GM23338 (cell line): ENCODE measurements around the gene SNTG2. TPM values are rescaled to one million over a fixed set of nuclear protein-coding genes. Genes with fewer than 3 reads are reported as not detected.

Experiments
- ATAC-seq: fragments of 200-7000 bp; cut with Tn5 transposase; 3 replicates; pipeline ENCODE4 v1.9.1; 2020
- DNase-seq: peaks from one replicate; pipeline ENCODE4 v3.0.0-alpha.2; 2015; ENCODE audit warnings: low spot score
- H2AFZ ChIP-seq: fragments of 200-600 bp; sonication (generic); 2 replicates; pipeline ENCODE4 v1.8.0; 2016; ENCODE audit warnings: antibody characterized with exemption, mild to moderate bottlenecking, moderate library complexity
- H3F3A ChIP-seq: fragments of 200-600 bp; sonication (generic); replicated peaks from 2 replicates; pipeline ENCODE4 v1.8.0; 2017; ENCODE audit warnings: antibody characterized with exemption, mixed run types, low read depth
- H3K27ac ChIP-seq: fragments of 200-600 bp; sonication (generic); 2 replicates; pipeline ENCODE4 v1.6.1; 2016; ENCODE audit warnings: low read depth
- H3K27me3 ChIP-seq: fragments of 200-600 bp; sonication (generic); 2 replicates; pipeline ENCODE4 v1.8.0; 2016; ENCODE audit warnings: mild to moderate bottlenecking, mixed run types, moderate library complexity; ENCODE audit not compliant: insufficient read depth
- H3K36me3 ChIP-seq: fragments of 200-600 bp; sonication (generic); 2 replicates; pipeline ENCODE4 v1.8.0; 2016; ENCODE audit warnings: mild to moderate bottlenecking; ENCODE audit not compliant: insufficient read depth
- H3K4me1 ChIP-seq: fragments of 200-600 bp; sonication (generic); 2 replicates; pipeline ENCODE4 v1.8.0; 2016; ENCODE audit warnings: mild to moderate bottlenecking, moderate library complexity; ENCODE audit not compliant: insufficient read depth
- H3K4me2 ChIP-seq: fragments of 200-600 bp; sonication (generic); 2 replicates; pipeline ENCODE4 v1.7.1; 2017; ENCODE audit warnings: mixed run types
- H3K4me3 ChIP-seq: fragments of 200-600 bp; sonication (generic); 2 replicates; pipeline ENCODE4 v1.6.1; 2016; ENCODE audit warnings: mixed run types
- H3K79me2 ChIP-seq: fragments of 200-600 bp; sonication (generic); replicated peaks from 2 replicates; pipeline ENCODE4 v1.8.0; 2017; ENCODE audit warnings: mild to moderate bottlenecking; ENCODE audit not compliant: insufficient read depth
- H3K9me2 ChIP-seq: fragments of 200-600 bp; sonication (generic); 2 replicates; pipeline ENCODE4 v1.8.0; 2017; ENCODE audit not compliant: insufficient read depth
- H4K20me1 ChIP-seq: fragments of 200-600 bp; sonication (generic); replicated peaks from 2 replicates; pipeline ENCODE4 v1.8.0; 2017; ENCODE audit warnings: mild to moderate bottlenecking; ENCODE audit not compliant: insufficient read depth
- H3K27ac Mint-ChIP-seq: 2 replicates; pipeline ENCODE4 v1.8.0; 2020; ENCODE audit warnings: inconsistent platforms, mild to moderate bottlenecking, moderate library complexity, mixed read lengths
- H3K27me3 Mint-ChIP-seq: 3 replicates; pipeline ENCODE4 v1.8.0; 2022; ENCODE audit warnings: low read depth, mild to moderate bottlenecking, moderate library complexity, mixed read lengths, inconsistent platforms; ENCODE audit not compliant: insufficient read depth, poor library complexity
- H3K36me3 Mint-ChIP-seq: 3 replicates; pipeline ENCODE4 v1.8.0; 2021; ENCODE audit warnings: low read depth, mild to moderate bottlenecking, inconsistent platforms, moderate library complexity, mixed read lengths
- H3K4me1 Mint-ChIP-seq: 3 replicates; pipeline ENCODE4 v1.8.0; 2020; ENCODE audit warnings: mild to moderate bottlenecking, inconsistent platforms, mixed read lengths
- H3K4me3 Mint-ChIP-seq: 3 replicates; pipeline ENCODE4 v1.8.0; 2021; ENCODE audit warnings: moderate library complexity, mild to moderate bottlenecking, inconsistent platforms, mixed read lengths
- H3K9me3 Mint-ChIP-seq: 3 replicates; pipeline ENCODE4 v1.8.0; 2020; ENCODE audit warnings: moderate library complexity, mild to moderate bottlenecking, inconsistent platforms, mixed read lengths
- CREB1 ChIP-seq: fragments of 250-450 bp; sonication (Bioruptor Pico); IDR thresholded peaks from 2 replicates; pipeline ENCODE4 v1.5.0; 2020; ENCODE audit warnings: low read depth, mild to moderate bottlenecking, moderate library complexity
- CTCF ChIP-seq, 2 experiments: fragments of 200-600 bp in 1 of 2; sonication (generic) in 1 of 2; conservative IDR thresholded peaks; 2 replicates each; pipeline versions ENCODE4 v1.5.1 to v1.6.1; 2016 to 2017; ENCODE audit warnings: antibody characterized with exemption in 2 of 2, low read depth in 2 of 2, mild to moderate bottlenecking in 2 of 2, moderate library complexity in 1 of 2
- ETS1 ChIP-seq: IDR thresholded peaks from 2 replicates; pipeline ENCODE4 v1.6.1; 2016; ENCODE audit warnings: antibody characterized with exemption
- EZH2 ChIP-seq: fragments of 200-600 bp; sonication (generic); IDR thresholded peaks from one replicate; pipeline ENCODE4 v1.8.0; 2017; ENCODE audit warnings: antibody characterized with exemption, mild to moderate bottlenecking, low read depth; ENCODE audit not compliant: unreplicated experiment
- EZH2phosphoT487 ChIP-seq: fragments of 200-600 bp; sonication (generic); IDR thresholded peaks from one replicate; pipeline ENCODE4 v1.8.1; 2018; ENCODE audit warnings: antibody characterized with exemption; ENCODE audit not compliant: unreplicated experiment
- JUNB ChIP-seq: IDR thresholded peaks from one replicate; pipeline ENCODE4 v1.6.1; 2016; ENCODE audit warnings: antibody characterized with exemption; ENCODE audit not compliant: unreplicated experiment
- NANOG ChIP-seq: IDR thresholded peaks from 2 replicates; pipeline ENCODE4 v1.6.1; 2016; ENCODE audit warnings: antibody characterized with exemption, borderline replicate concordance
- POLR2AphosphoS5 ChIP-seq: IDR thresholded peaks from 2 replicates; pipeline ENCODE4 v1.6.1; 2016; ENCODE audit warnings: antibody characterized with exemption, low read depth
- REST ChIP-seq: IDR thresholded peaks from one replicate; pipeline ENCODE4 v1.6.1; 2018; ENCODE audit warnings: antibody characterized with exemption; ENCODE audit not compliant: unreplicated experiment
- STAT1 ChIP-seq: IDR thresholded peaks from one replicate; pipeline ENCODE4 v1.6.1; 2016; ENCODE audit warnings: antibody characterized with exemption; ENCODE audit not compliant: unreplicated experiment
- ZNF114 ChIP-seq: fragments of 250-450 bp; sonication (Bioruptor Pico); IDR thresholded peaks from 2 replicates; pipeline ENCODE4 v1.5.0; 2020; ENCODE audit warnings: mild to moderate bottlenecking, moderate library complexity
- ZNF331 ChIP-seq: fragments of 250-450 bp; sonication (Bioruptor Pico); IDR thresholded peaks from 2 replicates; pipeline ENCODE4 v1.5.0; 2020; ENCODE audit warnings: low read depth, mild to moderate bottlenecking, moderate library complexity
- ZNF462 ChIP-seq: fragments of 250-450 bp; sonication (Bioruptor Pico); IDR thresholded peaks from 2 replicates; pipeline ENCODE4 v1.5.0; 2020; ENCODE audit warnings: mild to moderate bottlenecking, moderate library complexity
- polyA plus RNA-seq: library from polyadenylated mRNA; unstranded; fragments of >200 nt; fragmentation: Nextera tagmentation; extraction: Ambion mirVana; gene quantifications from 2 replicates; pipeline ENCODE4 v1.2.1, GENCODE V29; 2016
- total RNA-seq: library from RNA; depleted of rRNA; stranded (reverse); fragments of >200 nt; shearing (Covaris generic); gene quantifications from 2 replicates; pipeline ENCODE4 v1.2.3, GENCODE V29; 2014

The SNTG2 gene
- total and polyA plus RNA-seq, 2 experiments from 2014 or later: 27.5 to 60.4 TPM

- TF ChIP-seq ZNF462: no peak
- TF ChIP-seq STAT1: no peak
These were observed 146.5 kb downstream of the SNTG2 start (continued) for GRCh38 chr2:1097101-1097500.

GRCh38 chr2:1099418-1099817 is 148.8 kb downstream of the SNTG2 start:
- Mint-ChIP-seq H3K27ac (no peak overlapping the region), H3K4me1 (peaks cover 8% of the 10 kb centered on the region), H3K27me3 (peaks cover 2% of the 10 kb centered on the region), H3K36me3 (peaks cover 38% of the 10 kb centered on the region), H3K4me3 (no peak overlapping the region), H3K9me3 (no peaks in the 10 kb centered on the region)
- DNase-seq: no peak
- H3K4me2 ChIP-seq: no peak overlapping the region
- H4K20me1 ChIP-seq: peaks cover 7% of the 10 kb centered on the region
- no peak overlapping the region for H3K27ac ChIP-seq
- no peaks in the 10 kb centered on the region for H3K9me2 ChIP-seq
- no peak for ATAC-seq
- H3K27me3 ChIP-seq: no peaks in the 10 kb centered on the region
- no peaks in the 10 kb centered on the region for H3K4me1 ChIP-seq
- no peaks in the 10 kb centered on the region; the same call in 1 of the 2 replicates for H3K36me3 ChIP-seq
- no peak overlapping the region for H3K4me3 ChIP-seq
- no peaks in the 10 kb centered on the region for H3K79me2 ChIP-seq
- 0 out of 2 replicates have a peak, but pooled peaks cover 4% of the 10 kb centered on the region for H3F3A ChIP-seq
- no peak overlapping the region for H2AFZ ChIP-seq
- no peak for TF ChIP-seq NANOG
- TF ChIP-seq ZNF114 (CRISPR knock-in tag): no peak
- TF ChIP-seq CTCF (conservative IDR thresholded peaks at IDR 0.05; ENCODE audit: low read depth in 2 of 2): no peak
- no peak for TF ChIP-seq STAT1
- no peak for TF ChIP-seq ZNF331 (CRISPR knock-in tag)
- TF ChIP-seq CREB1 (CRISPR knock-in tag): no peak
- TF ChIP-seq REST: no peak
- no peak for TF ChIP-seq JUNB
- no peak for TF ChIP-seq POLR2AphosphoS5
- no peak for TF ChIP-seq EZH2phosphoT487
- no peak for TF ChIP-seq ETS1
- no peak for TF ChIP-seq EZH2
